ENCODE data around the gene UGT1A4.

UGT1A4 gene

GRCh38 chr2:233718552-233718951 lies at the start of gene UGT1A4:
UGT1A4 (plus strand) TSS chr2:233718736; CDS start chr2:233718821, 85 bp downstream.
- DNase-seq: no peak

GRCh38 chr2:233671290-233672161 lies 47.0 kb upstream of the UGT1A4 start, which contains the start of gene UGT1A9:
UGT1A9 (plus strand) TSS chr2:233671898; CDS start chr2:233671935, 37 bp downstream.
- no peak for DNase-seq

- DNase-seq: no peak
These were observed 45.6 kb upstream of the UGT1A4 start for GRCh38 chr2:233672886-233673285.

- no peak for DNase-seq
These were observed 44.6 kb upstream of the UGT1A4 start for GRCh38 chr2:233673896-233674295.

GRCh38 chr2:233674314-233674713 lies 44.2 kb upstream of the UGT1A4 start:
- no peak for DNase-seq

GRCh38 chr2:233674995-233675394 lies 43.5 kb upstream of the UGT1A4 start:
- peak; percentile 4 for DNase-seq

GRCh38 chr2:233676046-233676445 lies 42.5 kb upstream of the UGT1A4 start:
- no peak for DNase-seq

- no peak for DNase-seq
These were observed 39.3 kb upstream of the UGT1A4 start for GRCh38 chr2:233679196-233679595.

- DNase-seq: no peak
These were observed 38.0 kb upstream of the UGT1A4 start for GRCh38 chr2:233680361-233681045.

GRCh38 chr2:233681521-233682099 lies 36.9 kb upstream of the UGT1A4 start, which contains the start of gene UGT1A7:
UGT1A7 (plus strand) TSS chr2:233681901; CDS start chr2:233681938, 37 bp downstream.
- DNase-seq: no peak

GRCh38 chr2:233684640-233685039 lies 33.9 kb upstream of the UGT1A4 start:
- DNase-seq: no peak

- DNase-seq: no peak
These were observed 31.6 kb upstream of the UGT1A4 start for GRCh38 chr2:233686928-233687327.

- DNase-seq: no peak
These were observed 30.2 kb upstream of the UGT1A4 start for GRCh38 chr2:233688341-233688740.

- DNase-seq: no peak
These were observed 29.5 kb upstream of the UGT1A4 start for GRCh38 chr2:233689031-233689430.

GRCh38 chr2:233689501-233689900 lies 29.0 kb upstream of the UGT1A4 start:
- DNase-seq: no peak

GRCh38 chr2:233690444-233690843 lies 28.1 kb upstream of the UGT1A4 start:
- DNase-seq: no peak

GRCh38 chr2:233691443-233692433 lies 26.8 kb upstream of the UGT1A4 start:
- no peak for DNase-seq

GRCh38 chr2:233692648-233693047 lies 25.9 kb upstream of the UGT1A4 start, which contains the start of gene UGT1A6:
UGT1A6 (plus strand) TSS chr2:233692890; CDS start chr2:233693005, 115 bp downstream.
- DNase-seq: no peak

- DNase-seq: no peak
These were observed 24.6 kb upstream of the UGT1A4 start for GRCh38 chr2:233693963-233694362.

- no peak for DNase-seq
These were observed 19.8 kb upstream of the UGT1A4 start for GRCh38 chr2:233698740-233699139.

GRCh38 chr2:233699424-233700027 lies 19.0 kb upstream of the UGT1A4 start:
- DNase-seq: no peak

Measured in NCI-H1105 (cell line).